Endothelial cell of umbilical vein (primary cell): Measurements from ENCODE around the gene SLC38A11. TPM values are rescaled to one million over a fixed set of nuclear protein-coding genes. Genes with fewer than 3 reads are reported as not detected.

ENCODE experiments used
- BruUV-seq: library from RNA; stranded (reverse); fragments of 400-500 nt; replicated peaks from 2 replicates; lab custom pipeline; 2021; lab: Mats Ljungman, UMichigan
- CTCF ChIA-PET: fragments of 300-600, 350-600 bp; sonication (Branson Sonifier 250); formaldehyde crosslinking; loops from one replicate; lab custom pipeline; 2021; ENCODE audit warnings: antibody characterized with exemption, inconsistent platforms; lab: Charles Lee
- POLR2A ChIA-PET: fragments of 300-600, 350-600 bp; sonication (Branson Sonifier 250); formaldehyde crosslinking; loops from one replicate; lab custom pipeline; 2021; ENCODE audit warnings: antibody characterized with exemption, inconsistent platforms; lab: Charles Lee
- DNase-seq: peaks from one replicate; pipeline ENCODE4 v3.0.0-alpha.2; 2011; ENCODE audit warnings: low read depth, low spot score
- FAIRE-seq: peaks from 2 replicates; lab custom pipeline; 2011; peaks lifted over from hg19 to GRCh38; lab: Jason Lieb, UNC
- H2AFZ ChIP-seq: 2 replicates; pipeline ENCODE4 v1.6.0; 2012; ENCODE audit warnings: low read depth, low read length, control low read depth, inconsistent platforms
- H3K27ac ChIP-seq: 2 replicates; pipeline ENCODE4 v1.5.1; 2011; ENCODE audit warnings: low read depth, mild to moderate bottlenecking, control low read depth, low read length, moderate library complexity; ENCODE audit not compliant: insufficient read depth
- H3K27me3 ChIP-seq, 2 experiments: 2 replicates each; pipeline versions ENCODE4 v1.6.0 to v1.6.1; 2011; ENCODE audit warnings: low read length in 2 of 2, mixed read lengths in 1 of 2; ENCODE audit not compliant: control insufficient read depth in 2 of 2, insufficient read depth in 2 of 2
- H3K36me3 ChIP-seq, 2 experiments: 2 replicates in 1 of 2; 3 replicates in 1 of 2; pipeline ENCODE4 v1.5.1; 2011; ENCODE audit warnings: low read length in 2 of 2, mild to moderate bottlenecking in 1 of 2, moderate library complexity in 1 of 2; ENCODE audit not compliant: control insufficient read depth in 2 of 2, insufficient read depth in 2 of 2; ENCODE audit errors: extremely low read depth in 1 of 2
- H3K4me1 ChIP-seq: 3 replicates; pipeline ENCODE4 v1.5.1; 2011; ENCODE audit warnings: mild to moderate bottlenecking, low read length; ENCODE audit not compliant: control insufficient read depth, insufficient read depth; ENCODE audit errors: extremely low read depth
- H3K4me2 ChIP-seq: 2 replicates; pipeline ENCODE4 v1.6.1; 2011; ENCODE audit warnings: low read length, control low read depth, mixed read lengths; ENCODE audit not compliant: insufficient read depth
- H3K4me3 ChIP-seq, 3 experiments: fragments of 200-600 bp in 1 of 3; sonication (generic), shearing (Covaris generic) in 1 of 3; replicated peaks in 1 of 3; 2 replicates each; pipeline ENCODE4 v1.5.1; 2011 to 2016; ENCODE audit warnings: control low read depth in 3 of 3, low read length in 3 of 3, mild to moderate bottlenecking in 2 of 3, inconsistent platforms in 1 of 3, low read depth in 1 of 3, moderate library complexity in 1 of 3; ENCODE audit not compliant: insufficient read depth in 1 of 3
- H3K79me2 ChIP-seq: 2 replicates; pipeline ENCODE4 v1.6.0; 2012; ENCODE audit warnings: low read length, inconsistent platforms; ENCODE audit not compliant: control insufficient read depth, insufficient read depth
- H3K9ac ChIP-seq: replicated peaks from 2 replicates; pipeline ENCODE3; 2011; ENCODE audit warnings: low read length, control low read depth; ENCODE audit not compliant: insufficient read depth; ENCODE audit errors: extremely low read depth
- H3K9me1 ChIP-seq: replicated peaks from 3 replicates; pipeline ENCODE4 v1.6.0; 2011; ENCODE audit warnings: mild to moderate bottlenecking, low read length; ENCODE audit not compliant: control insufficient read depth, insufficient read depth; ENCODE audit errors: extremely low read depth
- H3K9me3 ChIP-seq: replicated peaks from 2 replicates; pipeline ENCODE4 v1.5.1; 2012; ENCODE audit warnings: low read length, inconsistent platforms; ENCODE audit not compliant: control insufficient read depth, insufficient read depth
- H4K20me1 ChIP-seq: replicated peaks from 2 replicates; pipeline ENCODE3; 2011; ENCODE audit warnings: mild to moderate bottlenecking, low read length; ENCODE audit not compliant: control insufficient read depth, insufficient read depth; ENCODE audit errors: extremely low read depth
- CTCF ChIP-seq, 2 donors: IDR thresholded peaks; 1 replicate in 1 of 2; 2 replicates in 1 of 2; pipeline ENCODE4 v1.5.1; 2011; ENCODE audit warnings: low read length in 2 of 2, mild to moderate bottlenecking in 2 of 2, moderate library complexity in 2 of 2, control low read depth in 1 of 2, inconsistent platforms in 1 of 2, low read depth in 1 of 2; ENCODE audit not compliant: insufficient read depth in 1 of 2; ENCODE audit errors: extremely low read depth in 1 of 2
- EZH2 ChIP-seq: IDR thresholded peaks from 2 replicates; pipeline ENCODE4 v1.6.1; 2012; ENCODE audit warnings: borderline replicate concordance, low read depth, mild to moderate bottlenecking, moderate library complexity, low read length, inconsistent platforms; ENCODE audit not compliant: severe bottlenecking
- FOS ChIP-seq: IDR thresholded peaks from 2 replicates; pipeline ENCODE4 v1.6.1; 2011; ENCODE audit warnings: mild to moderate bottlenecking, low read length, moderate library complexity, borderline replicate concordance; ENCODE audit not compliant: insufficient read depth
- GATA2 ChIP-seq: IDR thresholded peaks from 2 replicates; pipeline ENCODE4 v1.7.0; 2011; ENCODE audit warnings: low read depth, mild to moderate bottlenecking, moderate library complexity, mixed read lengths, low read length; ENCODE audit not compliant: insufficient read length, insufficient read depth
- JUN ChIP-seq: IDR thresholded peaks from 2 replicates; pipeline ENCODE4 v1.6.1; 2011; ENCODE audit warnings: borderline replicate concordance, low read depth; ENCODE audit not compliant: insufficient read length, insufficient read depth
- MYC ChIP-seq: IDR thresholded peaks from one replicate; pipeline ENCODE4 v1.6.1; 2011; ENCODE audit warnings: mild to moderate bottlenecking, low read depth, low read length
- POLR2A ChIP-seq: IDR thresholded peaks from 2 replicates; pipeline ENCODE4 v1.6.1; 2012; ENCODE audit warnings: low read depth, mild to moderate bottlenecking, control low read depth, low read length
- POLR2AphosphoS5 ChIP-seq: IDR thresholded peaks from 2 replicates; pipeline ENCODE4 v1.6.1; 2012; ENCODE audit warnings: low read depth, mild to moderate bottlenecking, control low read depth, low read length, moderate library complexity; ENCODE audit not compliant: insufficient read depth
- dilution Hi-C: fragments of 300-500 bp; cut with MboI; formaldehyde crosslinking; loops from one replicate; pipeline ENCODE4 v1.15.0; 2019; ENCODE audit warnings: low sequenced_read_pairs; ENCODE audit not compliant: extremely low pct_ligation_motif_present
- intact Hi-C: fragments of 100-400 bp; cut with micrococcal nuclease; formaldehyde crosslinking; loops from one replicate; pipeline ENCODE4 v1.10.0; 2022
- polyA plus RNA-seq, 4 experiments: library from polyadenylated mRNA; depleted of rRNA in 3 of 4; stranded (reverse) in 3 of 4; unstranded in 1 of 4; fragments of >200 nt; gene quantifications; 2 replicates each; pipeline versions ENCODE4 v1.2.1 to v1.2.3, GENCODE V29; 2011 to 2012; ENCODE audit warnings: missing spikeins in 1 of 4
- total RNA-seq: library from RNA; stranded (reverse); gene quantifications from 2 replicates; pipeline ENCODE4 v1.2.3, GENCODE V29; 2021
- TF ChIP-seq, protein P1 (sequence below): IDR thresholded peaks from 2 replicates; pipeline ENCODE4 v1.6.1; 2011; ENCODE audit not compliant: insufficient read depth, insufficient read length

SLC38A11 gene
- total and polyA plus RNA-seq, 2 donors (not counting 3 experiments of a cell fraction or from before 2014, with no cell fraction given): not detected

DNA sequence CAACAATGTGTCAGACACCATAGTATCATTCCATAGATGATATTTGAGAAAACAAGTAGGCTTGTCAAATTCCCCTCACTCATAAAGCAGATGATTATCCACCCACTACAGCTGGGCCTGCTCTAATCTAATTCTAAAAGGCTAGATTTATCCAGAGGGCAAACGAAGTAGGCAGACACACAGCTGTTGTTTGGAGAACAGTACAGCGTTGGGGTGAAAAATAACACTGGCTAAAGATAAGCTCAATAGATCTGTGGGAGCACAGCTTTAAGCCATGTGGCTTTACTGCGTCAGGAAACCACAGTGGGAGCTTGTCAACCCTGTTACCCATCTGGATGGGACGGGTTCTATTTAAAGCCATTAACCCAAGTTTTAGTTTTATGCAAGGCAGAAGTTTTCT lies 64.8 kb downstream of the SLC38A11 start:
- FAIRE-seq (no peak), DNase-seq (no peak)
- H3K79me2 ChIP-seq: no peaks in the 10 kb centered on the region
- no peak overlapping the region for H3K9ac ChIP-seq
- CTCF ChIA-PET: interaction anchor here (1.1 to 2.4 kb wide), 5 partner anchors 8 to 152 kb away, joined by 3 to 11 read pairs (median 8); partner anchors contain the start of gene COBLL1
- H3K4me2 ChIP-seq: no peak overlapping the region
- no peaks in the 10 kb centered on the region for H4K20me1 ChIP-seq
- no peaks in the 10 kb centered on the region for H3K36me3 ChIP-seq
- no peak overlapping the region for H3K4me3 ChIP-seq
- no peaks in the 10 kb centered on the region for H3K9me3 ChIP-seq
- H3K27me3 ChIP-seq: no peaks in the 10 kb centered on the region
- no peaks in the 10 kb centered on the region for H3K9me1 ChIP-seq
- H3K27ac ChIP-seq: no peak overlapping the region
- POLR2A ChIA-PET: no interaction called here
- H3K4me1 ChIP-seq: no peaks in the 10 kb centered on the region
- no TSS peak for BruUV-seq
- TF ChIP-seq FOS (no peak), POLR2A (no peak), EZH2 (no peak), JUN (no peak), CTCF (IDR thresholded peaks at IDR 0.05; ENCODE audit: extremely low read depth in 1 of 2, insufficient read depth in 1 of 2, low read depth in 1 of 2, low read length in 2 of 2) (no peak), POLR2AphosphoS5 (no peak), MYC (no peak), GATA2 (no peak)
- TF ChIP-seq, protein P1, sequence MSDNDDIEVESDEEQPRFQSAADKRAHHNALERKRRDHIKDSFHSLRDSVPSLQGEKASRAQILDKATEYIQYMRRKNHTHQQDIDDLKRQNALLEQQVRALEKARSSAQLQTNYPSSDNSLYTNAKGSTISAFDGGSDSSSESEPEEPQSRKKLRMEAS: no peak
- dilution Hi-C loops: no loop called here
- no peak overlapping the region for H2AFZ ChIP-seq
- intact Hi-C loops: no loop called here
